B cell (primary cell): Measurements from ENCODE around the gene CGNL1. TPM values are rescaled to one million over a fixed set of nuclear protein-coding genes. Genes with fewer than 3 reads are reported as not detected.

ENCODE experiments used
- ATAC-seq: fragments of 200-7000 bp; cut with Tn5 transposase; one replicate; pipeline ENCODE4 v1.10.0; 2021; ENCODE audit warnings: low read depth, mild to moderate bottlenecking, moderate number of reproducible peaks, moderate library complexity
- CTCF ChIA-PET: fragments of 350-600 bp; sonication (Branson Sonifier 250); formaldehyde crosslinking; loops from one replicate; lab custom pipeline; 2021; ENCODE audit warnings: antibody characterized with exemption, inconsistent platforms; lab: Charles Lee
- POLR2A ChIA-PET: fragments of 350-600 bp; sonication (Branson Sonifier 250); formaldehyde crosslinking; loops from one replicate; lab custom pipeline; 2021; ENCODE audit warnings: antibody characterized with exemption; lab: Charles Lee
- DNase-seq: peaks from one replicate; pipeline ENCODE4 v3.0.0; 2013
- H2AFZ ChIP-seq: 2 replicates; pipeline ENCODE4 v1.6.1; 2012; ENCODE audit warnings: mild to moderate bottlenecking, low read depth, low read length; ENCODE audit not compliant: insufficient read depth, poor library complexity, severe bottlenecking
- H3K27ac ChIP-seq, 2 donors: 1 replicate in 1 of 2; 2 replicates in 1 of 2; pipeline ENCODE4 v1.5.1; 2012 to 2013; ENCODE audit warnings: low read length in 2 of 2, mild to moderate bottlenecking in 2 of 2, moderate library complexity in 1 of 2
- H3K27me3 ChIP-seq, 4 experiments: fragments of 200-600 bp in 1 of 4; sonication (generic) in 1 of 4; replicated peaks in 1 of 4; 1 replicate in 2 of 4; 2 replicates in 2 of 4; pipeline versions ENCODE4 v1.6.1 to v1.7.0; 2013 to 2016; ENCODE audit warnings: low read length in 3 of 4, mild to moderate bottlenecking in 2 of 4, mixed read lengths in 1 of 4, moderate library complexity in 1 of 4; ENCODE audit not compliant: insufficient read depth in 4 of 4, control insufficient read depth in 3 of 4; ENCODE audit errors: control extremely low read depth in 1 of 4
- H3K36me3 ChIP-seq, 2 experiments: replicated peaks in 1 of 2; 1 replicate in 1 of 2; 2 replicates in 1 of 2; pipeline versions ENCODE4 v1.6.1 to v1.7.1; 2013; ENCODE audit warnings: low read length in 1 of 2; ENCODE audit not compliant: insufficient read depth in 2 of 2, control insufficient read depth in 1 of 2; ENCODE audit errors: control extremely low read depth in 1 of 2, extremely low read depth in 1 of 2
- H3K4me1 ChIP-seq, 2 donors: fragments of 200-600 bp in 1 of 2; sonication (generic) in 1 of 2; 1 replicate in 1 of 2; 2 replicates in 1 of 2; pipeline versions ENCODE4 v1.5.1 to v1.6.1; 2013 to 2017; ENCODE audit warnings: low read length in 2 of 2; ENCODE audit not compliant: control insufficient read depth in 2 of 2, insufficient read depth in 2 of 2
- H3K4me2 ChIP-seq: replicated peaks from 2 replicates; pipeline ENCODE3; 2012; ENCODE audit warnings: mild to moderate bottlenecking, low read depth, low read length; ENCODE audit not compliant: poor library complexity, severe bottlenecking
- H3K4me3 ChIP-seq, 5 experiments: fragments of 200-600 bp in 1 of 5; sonication (generic) in 1 of 5; 1 replicate in 3 of 5; 2 replicates in 2 of 5; pipeline versions ENCODE4 v1.5.1 to v1.7.0; 2011 to 2016; ENCODE audit warnings: low read length in 4 of 5, mild to moderate bottlenecking in 4 of 5, low read depth in 2 of 5, control low read depth in 1 of 5, moderate library complexity in 1 of 5; ENCODE audit not compliant: insufficient read depth in 1 of 5; ENCODE audit errors: control extremely low read depth in 1 of 5, extremely low read depth in 1 of 5
- H3K79me2 ChIP-seq: fragments of 200-600 bp; sonication (generic); one replicate; pipeline ENCODE4 v1.6.0; 2016; ENCODE audit warnings: low read length; ENCODE audit not compliant: control insufficient read depth, insufficient read depth
- H3K9ac ChIP-seq: fragments of 200-600 bp; sonication (generic); 2 replicates; pipeline ENCODE4 v1.6.1; 2017; ENCODE audit warnings: mild to moderate bottlenecking, low read length, moderate library complexity
- H3K9me3 ChIP-seq, 3 donors: one replicate each; pipeline versions ENCODE4 v1.6.1 to v1.7.1; 2013; ENCODE audit warnings: low read length in 2 of 3; ENCODE audit not compliant: control insufficient read depth in 2 of 3, insufficient read depth in 1 of 3; ENCODE audit errors: control extremely low read depth in 1 of 3
- H4K20me1 ChIP-seq: 2 replicates; pipeline ENCODE4 v1.6.0; 2012; ENCODE audit warnings: mild to moderate bottlenecking, low read length; ENCODE audit not compliant: insufficient read depth, control insufficient read depth, poor library complexity, severe bottlenecking
- H3K27ac Mint-ChIP-seq: one replicate; pipeline ENCODE4 v1.8.0; 2021; ENCODE audit warnings: mixed read lengths
- H3K27me3 Mint-ChIP-seq: one replicate; pipeline ENCODE4 v1.8.0; 2021; ENCODE audit warnings: mixed read lengths
- H3K4me1 Mint-ChIP-seq: one replicate; pipeline ENCODE4 v1.8.0; 2021; ENCODE audit warnings: mixed read lengths
- H3K4me3 Mint-ChIP-seq: one replicate; pipeline ENCODE4 v1.8.0; 2021; ENCODE audit warnings: mixed read lengths
- H3K9me3 Mint-ChIP-seq: one replicate; pipeline ENCODE4 v1.8.0; 2022; ENCODE audit warnings: mixed read lengths; ENCODE audit not compliant: insufficient read depth
- EZH2 ChIP-seq: IDR thresholded peaks from 2 replicates; pipeline ENCODE4 v1.6.1; 2012; ENCODE audit warnings: borderline replicate concordance, low read depth, mild to moderate bottlenecking, moderate library complexity, low read length; ENCODE audit not compliant: insufficient read depth, poor library complexity, severe bottlenecking
- WGBS: methylation state at CpG from one replicate; pipeline ENCODE4 v1.1.5; 2013; ENCODE audit warnings: missing lambda C conversion rate; ENCODE audit not compliant: insufficient coverage; 5-methylcytosine and 5-hydroxymethylcytosine counted together
- intact Hi-C: fragments of 100-400 bp; cut with micrococcal nuclease; formaldehyde crosslinking; loops from one replicate; pipeline ENCODE4 v1.10.0; 2022
- polyA plus RNA-seq: library from polyadenylated mRNA; depleted of rRNA; stranded (reverse); fragments of >200 nt; gene quantifications from 2 replicates; pipeline ENCODE4 v1.2.3, GENCODE V29; 2012
- total RNA-seq, 2 donors: library from RNA; stranded (reverse); fragments of 120-200 nt in 1 of 2; gene quantifications; 1 replicate in 1 of 2; 2 replicates in 1 of 2; pipeline versions ENCODE4 v1.2.3 to v1.2.4, GENCODE V29; 2013 to 2022
- TF ChIP-seq, protein P1 (sequence below): fragments of 200-600 bp; IDR thresholded peaks from one replicate; pipeline ENCODE4 v1.8.0; 2022; ENCODE audit warnings: antibody characterized with exemption, mild to moderate bottlenecking

Gene CGNL1
- total and polyA plus RNA-seq, 2 donors (not counting 1 experiment from before 2014, with no cell fraction given), result 0.03 to 0.12 TPM

DNA sequence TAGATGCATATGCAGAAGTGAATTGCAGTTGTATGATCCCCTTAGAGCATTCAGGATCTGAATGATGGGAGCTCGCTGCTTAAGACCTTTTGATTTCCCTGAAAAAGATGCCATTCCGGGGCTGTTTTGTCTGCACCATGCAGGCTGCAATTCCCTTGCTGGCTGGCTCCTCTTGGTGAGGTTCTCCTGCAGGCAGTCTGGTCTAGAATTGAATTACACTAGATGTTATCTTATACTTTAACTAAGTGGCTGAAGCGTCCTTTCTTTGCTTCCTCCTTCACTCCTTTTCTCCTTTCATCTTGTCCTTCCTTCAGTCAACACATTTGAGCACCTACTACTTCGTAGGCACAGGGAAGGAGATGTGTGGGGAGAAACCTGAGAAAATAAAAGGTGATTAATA, 196.8 kb downstream of the CGNL1 start:
- Histone ChIP-seq H3K4me1 (peaks cover 3 to 6% of the 10 kb centered on the region in 2 donors), H3K9ac (no peak overlapping the region), H3K27ac (no peak overlapping the region), H2AFZ (no peak overlapping the region), H3K36me3 (no peaks in the 10 kb centered on the region), H3K79me2 (no peaks in the 10 kb centered on the region), H3K27me3 (peaks cover 0 to 1% (median 0%) of the 10 kb centered on the region in 4 experiments), H4K20me1 (no peaks in the 10 kb centered on the region), H3K4me3 (no peak overlapping the region), H3K9me3 (no peaks in the 10 kb centered on the region), H3K4me2 (no peak overlapping the region)
- ChIA-PET POLR2A (no interaction called here), CTCF (interaction anchor here (1.3 to 3.4 kb wide), 4 partner anchors 10 to 18 kb away, joined by 3 to 10 read pairs (median 4); no protein-coding TSS in a partner anchor)
- H3K4me3 Mint-ChIP-seq, result no peak overlapping the region
- H3K9me3 Mint-ChIP-seq, result no peaks in the 10 kb centered on the region
- H3K4me1 Mint-ChIP-seq, result peaks cover 11% of the 10 kb centered on the region
- WGBS, result 100% methylated on average over 1 of the region's 4 CpGs
- ATAC-seq (no peak), DNase-seq (no peak)
- no peak for TF ChIP-seq EZH2
- TF ChIP-seq, protein P1, sequence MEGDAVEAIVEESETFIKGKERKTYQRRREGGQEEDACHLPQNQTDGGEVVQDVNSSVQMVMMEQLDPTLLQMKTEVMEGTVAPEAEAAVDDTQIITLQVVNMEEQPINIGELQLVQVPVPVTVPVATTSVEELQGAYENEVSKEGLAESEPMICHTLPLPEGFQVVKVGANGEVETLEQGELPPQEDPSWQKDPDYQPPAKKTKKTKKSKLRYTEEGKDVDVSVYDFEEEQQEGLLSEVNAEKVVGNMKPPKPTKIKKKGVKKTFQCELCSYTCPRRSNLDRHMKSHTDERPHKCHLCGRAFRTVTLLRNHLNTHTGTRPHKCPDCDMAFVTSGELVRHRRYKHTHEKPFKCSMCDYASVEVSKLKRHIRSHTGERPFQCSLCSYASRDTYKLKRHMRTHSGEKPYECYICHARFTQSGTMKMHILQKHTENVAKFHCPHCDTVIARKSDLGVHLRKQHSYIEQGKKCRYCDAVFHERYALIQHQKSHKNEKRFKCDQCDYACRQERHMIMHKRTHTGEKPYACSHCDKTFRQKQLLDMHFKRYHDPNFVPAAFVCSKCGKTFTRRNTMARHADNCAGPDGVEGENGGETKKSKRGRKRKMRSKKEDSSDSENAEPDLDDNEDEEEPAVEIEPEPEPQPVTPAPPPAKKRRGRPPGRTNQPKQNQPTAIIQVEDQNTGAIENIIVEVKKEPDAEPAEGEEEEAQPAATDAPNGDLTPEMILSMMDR, result no peak
- H3K27me3 Mint-ChIP-seq, result peaks cover 9% of the 10 kb centered on the region
- intact Hi-C loops, result no loop called here
- no peak overlapping the region for H3K27ac Mint-ChIP-seq

DNA sequence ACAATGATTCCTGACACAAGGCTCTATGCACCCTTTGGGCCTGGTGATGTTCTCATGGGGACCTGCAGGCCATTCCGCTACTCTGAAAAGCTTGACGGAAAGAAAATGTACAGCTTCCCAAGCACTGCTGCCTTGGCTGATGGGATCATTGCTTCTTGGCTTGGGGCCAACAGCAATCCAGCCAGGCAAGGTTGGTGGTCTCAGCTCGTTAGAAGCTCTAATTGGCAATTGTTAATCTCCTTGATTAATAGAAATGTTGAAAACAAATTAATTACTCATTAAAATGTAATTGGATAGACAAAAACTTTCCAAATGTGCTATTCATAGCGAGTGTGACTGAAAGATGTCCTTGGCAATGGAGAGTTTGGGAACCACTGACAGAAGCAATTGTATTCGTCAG, 199.1 kb downstream of the CGNL1 start:
- no peak overlapping the region for H3K27ac Mint-ChIP-seq
- Histone ChIP-seq H3K4me3 (no peak overlapping the region), H3K36me3 (no peaks in the 10 kb centered on the region), H3K79me2 (no peaks in the 10 kb centered on the region), H3K9me3 (no peaks in the 10 kb centered on the region), H2AFZ (no peak overlapping the region), H3K4me2 (no peak overlapping the region), H3K27ac (no peak overlapping the region), H3K27me3 (peaks cover 0 to 9% (median 1%) of the 10 kb centered on the region in 4 experiments), H4K20me1 (no peaks in the 10 kb centered on the region), H3K9ac (no peak overlapping the region), H3K4me1 (no peaks in the 10 kb centered on the region)
- H3K4me3 Mint-ChIP-seq, result no peak overlapping the region
- ChIA-PET CTCF (interaction anchor here (3.4 kb wide), 1 partner anchor 15 kb away, joined by 10 read pairs; no protein-coding TSS in a partner anchor), POLR2A (no interaction called here)
- H3K9me3 Mint-ChIP-seq, result no peaks in the 10 kb centered on the region
- 94% methylated on average over 2 of the region's 5 CpGs for WGBS
- ATAC-seq, result no peak
- peaks cover 26% of the 10 kb centered on the region for H3K27me3 Mint-ChIP-seq
- TF ChIP-seq EZH2, result no peak
- TF ChIP-seq, protein P1, result no peak
- peaks cover 1% of the 10 kb centered on the region for H3K4me1 Mint-ChIP-seq
- intact Hi-C loops, result no loop called here
- DNase-seq, result no peak
